Measurements from ENCODE around the gene BLMH.

BLMH gene

GRCh38 chr17:30308406-30308805 lies 16.7 kb upstream of the BLMH start:
- no peak for DNase-seq (ENCODE audit: low spot score)

- no peak for DNase-seq (ENCODE audit: low spot score)
Measured at GRCh38 chr17:30304778-30305177, 13.0 kb upstream of the BLMH start.

GRCh38 chr17:30302241-30302640 lies 10.5 kb upstream of the BLMH start:
- no peak for DNase-seq (ENCODE audit: low spot score)

- no peak for DNase-seq (ENCODE audit: low spot score)
Measured at GRCh38 chr17:30300818-30301217, 9.1 kb upstream of the BLMH start.

- DNase-seq (ENCODE audit: low spot score), result no peak
Measured at GRCh38 chr17:30299000-30299399, 7.3 kb upstream of the BLMH start.

GRCh38 chr17:30297715-30298114 lies 6.0 kb upstream of the BLMH start:
- DNase-seq (ENCODE audit: low spot score), result no peak

- no peak for DNase-seq (ENCODE audit: low spot score)
Measured at GRCh38 chr17:30296499-30297080, 4.8 kb upstream of the BLMH start.

GRCh38 chr17:30292286-30292858 lies 628 bp upstream of the BLMH start:
- peak; percentile 53 for DNase-seq (ENCODE audit: low spot score)

- DNase-seq (ENCODE audit: low spot score), result peak; percentile 20
Measured at GRCh38 chr17:30290696-30291542, 825 bp downstream of the BLMH start.

GRCh38 chr17:30290077-30290476 lies 1.7 kb downstream of the BLMH start:
- no peak for DNase-seq (ENCODE audit: low spot score)

- no peak for DNase-seq (ENCODE audit: low spot score)
Measured at GRCh38 chr17:30279156-30279555, 12.6 kb downstream of the BLMH start.

- DNase-seq (ENCODE audit: low spot score), result peak; percentile 38
Measured at GRCh38 chr17:30278032-30278431, 13.7 kb downstream of the BLMH start.

GRCh38 chr17:30275911-30276310 lies 15.8 kb downstream of the BLMH start:
- no peak for DNase-seq (ENCODE audit: low spot score)

- no peak for DNase-seq (ENCODE audit: low spot score)
Measured at GRCh38 chr17:30274887-30275286, 16.9 kb downstream of the BLMH start.

GRCh38 chr17:30273373-30273772 lies 18.4 kb downstream of the BLMH start:
- DNase-seq (ENCODE audit: low spot score), result no peak

GRCh38 chr17:30271102-30271501 lies 20.6 kb downstream of the BLMH start:
- DNase-seq (ENCODE audit: low spot score), result no peak

- no peak for DNase-seq (ENCODE audit: low spot score)
Measured at GRCh38 chr17:30267625-30268024, 24.1 kb downstream of the BLMH start.

GRCh38 chr17:30263552-30264333 lies 28.0 kb downstream of the BLMH start:
- no peak for DNase-seq (ENCODE audit: low spot score)

GRCh38 chr17:30256756-30257506 lies 34.8 kb downstream of the BLMH start:
- DNase-seq (ENCODE audit: low spot score), result no peak

- DNase-seq (ENCODE audit: low spot score), result no peak
Measured at GRCh38 chr17:30254150-30254549, 37.6 kb downstream of the BLMH start.

- no peak for DNase-seq (ENCODE audit: low spot score)
Measured at GRCh38 chr17:30253312-30253711, 38.4 kb downstream of the BLMH start.

- DNase-seq (ENCODE audit: low spot score), result no peak
Measured at GRCh38 chr17:30251931-30252330, 39.8 kb downstream of the BLMH start.

All from cerebellar cortex (tissue), 1 donor.